SH-SY5Y (cell line): Measurements from ENCODE around the gene CYBA.

Experiments
- GATA2 ChIP-seq: IDR thresholded peaks from 2 replicates; pipeline ENCODE4 v1.6.1; 2011; ENCODE audit warnings: mild to moderate bottlenecking, low read depth, low read length
- GATA3 ChIP-seq: IDR thresholded peaks from 2 replicates; pipeline ENCODE4 v1.6.1; 2011; ENCODE audit warnings: low read depth, mild to moderate bottlenecking, low read length, moderate library complexity

DNA sequence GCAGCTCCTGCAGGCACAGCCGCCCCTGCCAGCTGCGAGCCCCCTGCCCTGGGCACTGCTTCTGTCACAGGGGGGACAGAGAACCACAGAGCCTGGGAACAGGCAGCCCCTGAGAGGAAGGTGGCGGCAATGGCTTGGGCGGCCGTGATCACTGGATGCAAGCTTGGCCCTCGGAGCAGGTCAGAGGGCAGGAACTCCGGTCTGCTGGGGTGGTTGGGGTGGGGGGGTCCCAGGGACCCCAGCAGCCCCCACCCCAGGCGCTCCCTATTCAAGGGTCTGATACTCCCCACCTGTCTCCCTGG is 1.9 kb upstream of the CYBA start:
- no peak for TF ChIP-seq GATA2
- TF ChIP-seq GATA3 = no peak
